Measurements from ENCODE around the gene FLACC1.

Gene FLACC1

GRCh38 chr2:201366146-201366545 lies 9.0 kb upstream of the FLACC1 start:
- TF ChIP-seq CSRNP3 (CRISPR knock-in tag; IDR thresholded peaks at IDR 0.05) (no peak), ISL1 (CRISPR knock-in tag; IDR thresholded peaks at IDR 0.05) (no peak), TOX (CRISPR knock-in tag; IDR thresholded peaks at IDR 0.05; ENCODE audit: borderline replicate concordance) (no peak), POU6F1 (CRISPR knock-in tag; IDR thresholded peaks at IDR 0.05; ENCODE audit: borderline replicate concordance, low read depth) (no peak), ZFP30 (CRISPR knock-in tag; IDR thresholded peaks at IDR 0.05) (no peak), ZFP3 (CRISPR knock-in tag; IDR thresholded peaks at IDR 0.05) (no peak), CREB5 (CRISPR knock-in tag; IDR thresholded peaks at IDR 0.05; ENCODE audit: low read depth) (no peak), ZNF565 (CRISPR knock-in tag; conservative IDR thresholded peaks at IDR 0.05; ENCODE audit: low read depth) (no peak)
- no peak for ATAC-seq

- TF ChIP-seq SNAI2 (CRISPR knock-in tag; IDR thresholded peaks at IDR 0.05): no peak
- no peak for TF ChIP-seq ARNTL (CRISPR knock-in tag; IDR thresholded peaks at IDR 0.05; ENCODE audit: borderline replicate concordance, low read depth)
- TF ChIP-seq OSR1 (CRISPR knock-in tag; IDR thresholded peaks at IDR 0.05): no peak
- TF ChIP-seq ZFP30 (CRISPR knock-in tag; IDR thresholded peaks at IDR 0.05): no peak
- no peak for TF ChIP-seq PPARA (CRISPR knock-in tag; IDR thresholded peaks at IDR 0.05; ENCODE audit: borderline replicate concordance)
- no peak for TF ChIP-seq TSHZ2 (CRISPR knock-in tag; IDR thresholded peaks at IDR 0.05)
- no peak for TF ChIP-seq ISL1 (CRISPR knock-in tag; IDR thresholded peaks at IDR 0.05)
- no peak for TF ChIP-seq ESRRG (CRISPR knock-in tag; IDR thresholded peaks at IDR 0.05)
- no peak for TF ChIP-seq TOX (CRISPR knock-in tag; IDR thresholded peaks at IDR 0.05; ENCODE audit: borderline replicate concordance)
- peak; percentile 83 for ATAC-seq
These were observed 6.9 kb upstream of the FLACC1 start for GRCh38 chr2:201363857-201364560.

- TF ChIP-seq CSDC2 (CRISPR knock-in tag; IDR thresholded peaks at IDR 0.05) (no peak), TOX (CRISPR knock-in tag; IDR thresholded peaks at IDR 0.05; ENCODE audit: borderline replicate concordance) (no peak), BACH2 (CRISPR knock-in tag; IDR thresholded peaks at IDR 0.05; ENCODE audit: borderline replicate concordance) (no peak), ISL1 (CRISPR knock-in tag; IDR thresholded peaks at IDR 0.05) (no peak), TCF4 (CRISPR knock-in tag; IDR thresholded peaks at IDR 0.05; ENCODE audit: borderline replicate concordance) (no peak), CSRNP3 (CRISPR knock-in tag; IDR thresholded peaks at IDR 0.05) (no peak), ZC3H10 (CRISPR knock-in tag; IDR thresholded peaks at IDR 0.05) (no peak), ZFP3 (CRISPR knock-in tag; IDR thresholded peaks at IDR 0.05) (no peak), RARB (CRISPR knock-in tag; IDR thresholded peaks at IDR 0.05) (no peak), CREB5 (CRISPR knock-in tag; IDR thresholded peaks at IDR 0.05; ENCODE audit: low read depth) (no peak), ZFP30 (CRISPR knock-in tag; IDR thresholded peaks at IDR 0.05) (no peak), ZNF565 (CRISPR knock-in tag; conservative IDR thresholded peaks at IDR 0.05; ENCODE audit: low read depth) (no peak), TSHZ2 (CRISPR knock-in tag; IDR thresholded peaks at IDR 0.05) (no peak), GLIS3 (CRISPR knock-in tag; IDR thresholded peaks at IDR 0.05) (no peak)
- no peak for ATAC-seq
These were observed 5.3 kb upstream of the FLACC1 start for GRCh38 chr2:201362396-201362795.

Measured in SK-N-SH treated with all-trans-retinoic acid at 6 μM for 48 hours (cell line).